H1 (cell line): Measurements from ENCODE around the gene TSPAN5. TPM values are rescaled to one million over a fixed set of nuclear protein-coding genes. Genes with fewer than 3 reads are reported as not detected.

Experiments
- BCL11A ChIP-seq, 2 experiments: IDR thresholded peaks; one replicate each; pipeline ENCODE4 v1.6.1; 2011; ENCODE audit warnings: low read depth in 2 of 2, low read length in 2 of 2, mild to moderate bottlenecking in 2 of 2
- PHF8 ChIP-seq: fragments of 200-600 bp; sonication (generic); conservative IDR thresholded peaks from 2 replicates; pipeline ENCODE4 v1.7.1; 2012; ENCODE audit warnings: low read depth, mild to moderate bottlenecking, inconsistent platforms, low read length, moderate library complexity
- TCF12 ChIP-seq: IDR thresholded peaks from 2 replicates; pipeline ENCODE4 v1.6.1; 2011; ENCODE audit warnings: low read depth, mild to moderate bottlenecking, low read length
- polyA plus RNA-seq, 7 experiments: library from polyadenylated mRNA; depleted of rRNA in 3 of 7; stranded (reverse) in 5 of 7; unstranded in 2 of 7; fragments of >200 nt in 5 of 7; fragments of 200-250 nt in 2 of 7; gene quantifications; 1 replicate in 5 of 7; 2 replicates in 1 of 7; 4 replicates in 1 of 7; pipeline versions ENCODE4 v1.2.1 to v1.2.3, GENCODE V29; 2011 to 2013; ENCODE audit warnings: missing spikeins in 2 of 7, mixed read lengths in 2 of 7
- total RNA-seq: library from RNA; stranded (reverse); fragmentation: NEBNext Ultra II Directional; extraction: Animal tissue kit (Norgen Biotek cat#: 25700); gene quantifications from 2 replicates; pipeline ENCODE4 v1.2.1, GENCODE V29; 2021
- TF ChIP-seq, protein P1 (sequence below): fragments of 300-600 bp; sonication (generic); IDR thresholded peaks from 2 replicates; pipeline ENCODE4 v1.7.1; 2012; ENCODE audit warnings: low read length, moderate library complexity, mild to moderate bottlenecking, inconsistent platforms; ENCODE audit not compliant: insufficient replicate concordance

The TSPAN5 gene
- total and polyA plus RNA-seq, 2 of the 8 experiments (the other 6 are each of a cell fraction or from before 2014, with no cell fraction given), result 17.6 to 21.2 TPM

DNA sequence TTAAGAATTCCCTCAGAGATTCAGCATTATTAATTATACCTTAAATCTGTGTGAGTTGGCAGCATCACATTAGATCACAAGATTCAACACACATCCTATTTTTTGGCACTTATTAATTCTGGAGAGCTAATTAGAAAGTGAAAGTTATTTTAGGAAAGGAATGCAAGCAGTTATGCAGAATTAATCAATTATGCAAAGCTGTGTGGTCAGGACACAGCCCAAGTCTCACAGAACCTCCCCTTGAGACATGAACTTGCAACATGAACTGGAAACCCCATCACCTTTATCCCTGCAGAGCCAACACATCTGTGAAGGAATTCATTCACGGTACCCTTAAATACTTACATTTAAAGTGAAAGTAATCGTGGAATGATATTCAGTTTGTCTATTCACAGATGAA, 80.5 kb downstream of the TSPAN5 start (continued):
- TF ChIP-seq, protein P1, sequence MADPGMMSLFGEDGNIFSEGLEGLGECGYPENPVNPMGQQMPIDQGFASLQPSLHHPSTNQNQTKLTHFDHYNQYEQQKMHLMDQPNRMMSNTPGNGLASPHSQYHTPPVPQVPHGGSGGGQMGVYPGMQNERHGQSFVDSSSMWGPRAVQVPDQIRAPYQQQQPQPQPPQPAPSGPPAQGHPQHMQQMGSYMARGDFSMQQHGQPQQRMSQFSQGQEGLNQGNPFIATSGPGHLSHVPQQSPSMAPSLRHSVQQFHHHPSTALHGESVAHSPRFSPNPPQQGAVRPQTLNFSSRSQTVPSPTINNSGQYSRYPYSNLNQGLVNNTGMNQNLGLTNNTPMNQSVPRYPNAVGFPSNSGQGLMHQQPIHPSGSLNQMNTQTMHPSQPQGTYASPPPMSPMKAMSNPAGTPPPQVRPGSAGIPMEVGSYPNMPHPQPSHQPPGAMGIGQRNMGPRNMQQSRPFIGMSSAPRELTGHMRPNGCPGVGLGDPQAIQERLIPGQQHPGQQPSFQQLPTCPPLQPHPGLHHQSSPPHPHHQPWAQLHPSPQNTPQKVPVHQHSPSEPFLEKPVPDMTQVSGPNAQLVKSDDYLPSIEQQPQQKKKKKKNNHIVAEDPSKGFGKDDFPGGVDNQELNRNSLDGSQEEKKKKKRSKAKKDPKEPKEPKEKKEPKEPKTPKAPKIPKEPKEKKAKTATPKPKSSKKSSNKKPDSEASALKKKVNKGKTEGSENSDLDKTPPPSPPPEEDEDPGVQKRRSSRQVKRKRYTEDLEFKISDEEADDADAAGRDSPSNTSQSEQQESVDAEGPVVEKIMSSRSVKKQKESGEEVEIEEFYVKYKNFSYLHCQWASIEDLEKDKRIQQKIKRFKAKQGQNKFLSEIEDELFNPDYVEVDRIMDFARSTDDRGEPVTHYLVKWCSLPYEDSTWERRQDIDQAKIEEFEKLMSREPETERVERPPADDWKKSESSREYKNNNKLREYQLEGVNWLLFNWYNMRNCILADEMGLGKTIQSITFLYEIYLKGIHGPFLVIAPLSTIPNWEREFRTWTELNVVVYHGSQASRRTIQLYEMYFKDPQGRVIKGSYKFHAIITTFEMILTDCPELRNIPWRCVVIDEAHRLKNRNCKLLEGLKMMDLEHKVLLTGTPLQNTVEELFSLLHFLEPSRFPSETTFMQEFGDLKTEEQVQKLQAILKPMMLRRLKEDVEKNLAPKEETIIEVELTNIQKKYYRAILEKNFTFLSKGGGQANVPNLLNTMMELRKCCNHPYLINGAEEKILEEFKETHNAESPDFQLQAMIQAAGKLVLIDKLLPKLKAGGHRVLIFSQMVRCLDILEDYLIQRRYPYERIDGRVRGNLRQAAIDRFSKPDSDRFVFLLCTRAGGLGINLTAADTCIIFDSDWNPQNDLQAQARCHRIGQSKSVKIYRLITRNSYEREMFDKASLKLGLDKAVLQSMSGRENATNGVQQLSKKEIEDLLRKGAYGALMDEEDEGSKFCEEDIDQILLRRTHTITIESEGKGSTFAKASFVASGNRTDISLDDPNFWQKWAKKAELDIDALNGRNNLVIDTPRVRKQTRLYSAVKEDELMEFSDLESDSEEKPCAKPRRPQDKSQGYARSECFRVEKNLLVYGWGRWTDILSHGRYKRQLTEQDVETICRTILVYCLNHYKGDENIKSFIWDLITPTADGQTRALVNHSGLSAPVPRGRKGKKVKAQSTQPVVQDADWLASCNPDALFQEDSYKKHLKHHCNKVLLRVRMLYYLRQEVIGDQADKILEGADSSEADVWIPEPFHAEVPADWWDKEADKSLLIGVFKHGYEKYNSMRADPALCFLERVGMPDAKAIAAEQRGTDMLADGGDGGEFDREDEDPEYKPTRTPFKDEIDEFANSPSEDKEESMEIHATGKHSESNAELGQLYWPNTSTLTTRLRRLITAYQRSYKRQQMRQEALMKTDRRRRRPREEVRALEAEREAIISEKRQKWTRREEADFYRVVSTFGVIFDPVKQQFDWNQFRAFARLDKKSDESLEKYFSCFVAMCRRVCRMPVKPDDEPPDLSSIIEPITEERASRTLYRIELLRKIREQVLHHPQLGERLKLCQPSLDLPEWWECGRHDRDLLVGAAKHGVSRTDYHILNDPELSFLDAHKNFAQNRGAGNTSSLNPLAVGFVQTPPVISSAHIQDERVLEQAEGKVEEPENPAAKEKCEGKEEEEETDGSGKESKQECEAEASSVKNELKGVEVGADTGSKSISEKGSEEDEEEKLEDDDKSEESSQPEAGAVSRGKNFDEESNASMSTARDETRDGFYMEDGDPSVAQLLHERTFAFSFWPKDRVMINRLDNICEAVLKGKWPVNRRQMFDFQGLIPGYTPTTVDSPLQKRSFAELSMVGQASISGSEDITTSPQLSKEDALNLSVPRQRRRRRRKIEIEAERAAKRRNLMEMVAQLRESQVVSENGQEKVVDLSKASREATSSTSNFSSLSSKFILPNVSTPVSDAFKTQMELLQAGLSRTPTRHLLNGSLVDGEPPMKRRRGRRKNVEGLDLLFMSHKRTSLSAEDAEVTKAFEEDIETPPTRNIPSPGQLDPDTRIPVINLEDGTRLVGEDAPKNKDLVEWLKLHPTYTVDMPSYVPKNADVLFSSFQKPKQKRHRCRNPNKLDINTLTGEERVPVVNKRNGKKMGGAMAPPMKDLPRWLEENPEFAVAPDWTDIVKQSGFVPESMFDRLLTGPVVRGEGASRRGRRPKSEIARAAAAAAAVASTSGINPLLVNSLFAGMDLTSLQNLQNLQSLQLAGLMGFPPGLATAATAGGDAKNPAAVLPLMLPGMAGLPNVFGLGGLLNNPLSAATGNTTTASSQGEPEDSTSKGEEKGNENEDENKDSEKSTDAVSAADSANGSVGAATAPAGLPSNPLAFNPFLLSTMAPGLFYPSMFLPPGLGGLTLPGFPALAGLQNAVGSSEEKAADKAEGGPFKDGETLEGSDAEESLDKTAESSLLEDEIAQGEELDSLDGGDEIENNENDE, result no peak
- TF ChIP-seq PHF8, result no peak
- TF ChIP-seq TCF12, result no peak
- TF ChIP-seq BCL11A (IDR thresholded peaks at IDR 0.05; ENCODE audit: low read depth in 2 of 2, low read length in 2 of 2), result no peak
